ENCODE measurements around the gene RING1. TPM values are rescaled to one million over a fixed set of nuclear protein-coding genes. Genes with fewer than 3 reads are reported as not detected.

The RING1 gene
- total RNA-seq, 2 experiments from 2014 or later: 35.3 to 35.8 TPM

- no peak overlapping the region for H3K4me3 Mint-ChIP-seq
- H3K27ac Mint-ChIP-seq: no peak overlapping the region
- no peaks in the 10 kb centered on the region for H3K27me3 Mint-ChIP-seq
- H3K9me3 Mint-ChIP-seq: peaks cover 16% of the 10 kb centered on the region
- DNase-seq: no peak
- H3K4me1 Mint-ChIP-seq: peaks cover 14% of the 10 kb centered on the region
- peaks cover 16% of the 10 kb centered on the region for H3K36me3 Mint-ChIP-seq
Measured at GRCh38 chr6:33181141-33181540, 27.2 kb upstream of the RING1 start.

DNA sequence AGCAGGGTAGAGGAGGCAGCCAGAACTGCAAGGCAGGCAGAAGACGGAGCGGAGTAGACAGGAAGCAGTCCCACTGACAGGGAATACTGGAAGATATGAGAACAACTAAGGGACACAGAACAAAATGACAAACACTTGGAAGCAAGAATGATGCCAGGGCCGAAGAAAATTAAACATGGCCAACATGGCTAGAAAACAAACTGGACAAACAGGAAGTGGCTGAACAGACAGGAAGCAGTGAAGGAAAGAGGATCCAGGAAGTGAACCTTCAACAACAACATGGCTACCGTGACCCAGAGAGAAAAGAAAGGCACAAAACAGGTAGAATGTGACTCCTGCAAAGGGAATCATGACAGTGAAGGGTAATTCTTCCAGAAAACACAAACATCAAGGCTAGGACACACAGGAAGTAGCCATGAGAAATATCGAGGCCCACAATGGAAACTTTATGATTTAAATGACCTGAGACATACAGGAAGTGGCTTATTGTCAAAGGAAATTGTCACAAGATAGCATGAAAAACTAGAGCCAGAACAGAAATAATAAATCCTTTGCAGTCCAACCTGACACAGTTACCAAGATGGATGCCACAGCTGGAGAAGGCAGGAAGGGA is 25.1 kb upstream of the RING1 start:
- Mint-ChIP-seq H3K4me3 (peak overlapping the region; percentile 65), H3K4me1 (peaks cover 14% of the 10 kb centered on the region), H3K9me3 (peaks cover 16% of the 10 kb centered on the region), H3K27ac (peak overlapping the region; percentile 95), H3K36me3 (peaks cover 16% of the 10 kb centered on the region), H3K27me3 (no peaks in the 10 kb centered on the region)
- no peak for DNase-seq

- Mint-ChIP-seq H3K27ac (no peak overlapping the region), H3K4me1 (peaks cover 14% of the 10 kb centered on the region), H3K36me3 (peaks cover 16% of the 10 kb centered on the region), H3K9me3 (peaks cover 16% of the 10 kb centered on the region), H3K27me3 (no peaks in the 10 kb centered on the region), H3K4me3 (no peak overlapping the region)
- no peak for DNase-seq
Measured at GRCh38 chr6:33185190-33185589, 23.1 kb upstream of the RING1 start.

DNA sequence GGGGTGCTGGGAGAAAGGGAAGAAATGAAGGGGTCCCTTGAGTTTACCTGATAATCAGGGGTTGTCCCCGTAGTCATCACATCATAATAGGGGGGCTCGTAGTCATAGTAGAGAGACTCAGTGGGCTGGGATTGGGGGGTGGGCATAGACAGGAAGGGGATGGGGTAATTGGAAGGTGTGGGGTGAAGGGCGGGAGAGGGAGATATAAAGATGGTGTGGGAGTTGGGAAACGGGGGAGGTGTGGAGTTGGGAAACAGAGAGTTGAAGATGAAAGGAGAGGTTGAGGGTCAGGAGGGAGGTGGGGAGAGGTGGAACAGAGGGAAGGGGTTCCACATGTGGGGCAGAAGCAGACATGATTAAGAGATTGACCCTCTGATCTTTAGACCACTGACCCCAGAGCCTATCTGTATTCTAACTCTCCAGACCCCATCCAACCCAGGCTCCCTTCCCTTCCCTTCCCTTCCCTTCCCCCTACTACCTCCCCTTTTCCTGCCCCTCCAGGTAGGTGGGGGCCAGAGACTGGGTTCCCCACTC is 22.6 kb upstream of the RING1 start:
- peaks cover 16% of the 10 kb centered on the region for H3K9me3 Mint-ChIP-seq
- no peak overlapping the region for H3K27ac Mint-ChIP-seq
- peaks cover 1% of the 10 kb centered on the region for H3K27me3 Mint-ChIP-seq
- H3K4me1 Mint-ChIP-seq: peaks cover 14% of the 10 kb centered on the region
- H3K36me3 Mint-ChIP-seq: peaks cover 16% of the 10 kb centered on the region
- no peak for DNase-seq
- no peak overlapping the region for H3K4me3 Mint-ChIP-seq

GRCh38 chr6:33187809-33188208 is 20.5 kb upstream of the RING1 start:
- H3K36me3 Mint-ChIP-seq: peaks cover 13% of the 10 kb centered on the region

DNA sequence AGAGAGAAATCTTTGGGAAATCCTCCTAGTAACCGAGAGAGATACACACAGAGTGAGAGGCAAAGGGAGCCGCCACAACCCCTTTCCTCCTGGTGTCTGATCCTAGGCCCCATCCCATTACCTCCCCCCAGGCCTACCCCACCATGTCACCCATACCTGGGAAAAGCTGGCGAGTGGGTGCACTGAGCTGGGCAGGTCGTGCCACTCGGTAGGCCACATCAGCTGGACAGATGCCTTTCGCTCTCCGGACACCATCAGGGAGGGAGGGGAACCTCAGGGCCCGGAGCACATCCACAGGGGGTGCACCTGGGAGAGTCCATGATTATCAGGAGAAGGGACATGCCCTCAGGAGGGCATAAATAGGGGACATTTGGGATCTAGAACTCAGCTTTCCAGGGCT is 19.1 kb upstream of the RING1 start:
- H3K4me3 Mint-ChIP-seq: no peak overlapping the region
- H3K9me3 Mint-ChIP-seq: peaks cover 3% of the 10 kb centered on the region
- H3K27ac Mint-ChIP-seq: no peak overlapping the region
- H3K4me1 Mint-ChIP-seq: peaks cover 13% of the 10 kb centered on the region
- H3K36me3 Mint-ChIP-seq: peaks cover under 1% of the 10 kb centered on the region
- DNase-seq: no peak
- peaks cover 11% of the 10 kb centered on the region for H3K27me3 Mint-ChIP-seq

More at GRCh38 chr6:33187809-33188208, 20.5 kb upstream of the RING1 start:
- H3K27me3 Mint-ChIP-seq: peaks cover 11% of the 10 kb centered on the region
- no peak for DNase-seq
- H3K27ac Mint-ChIP-seq: no peak overlapping the region
- no peak overlapping the region for H3K4me3 Mint-ChIP-seq
- peaks cover 13% of the 10 kb centered on the region for H3K9me3 Mint-ChIP-seq
- peaks cover 13% of the 10 kb centered on the region for H3K4me1 Mint-ChIP-seq

GRCh38 chr6:33189625-33190448 is 18.5 kb upstream of the RING1 start:
- H3K4me1 Mint-ChIP-seq: peaks cover 11% of the 10 kb centered on the region
- H3K27me3 Mint-ChIP-seq: peaks cover 11% of the 10 kb centered on the region
- H3K9me3 Mint-ChIP-seq: no peaks in the 10 kb centered on the region

GRCh38 chr6:33190504-33191107 is 17.7 kb upstream of the RING1 start:
- Mint-ChIP-seq H3K27ac (no peak overlapping the region), H3K9me3 (no peaks in the 10 kb centered on the region), H3K27me3 (peaks cover 11% of the 10 kb centered on the region)

More at GRCh38 chr6:33189625-33190448, 18.5 kb upstream of the RING1 start:
- Mint-ChIP-seq H3K27ac (no peak overlapping the region), H3K36me3 (peaks cover under 1% of the 10 kb centered on the region), H3K4me3 (no peak overlapping the region)
- DNase-seq: no peak

DNA sequence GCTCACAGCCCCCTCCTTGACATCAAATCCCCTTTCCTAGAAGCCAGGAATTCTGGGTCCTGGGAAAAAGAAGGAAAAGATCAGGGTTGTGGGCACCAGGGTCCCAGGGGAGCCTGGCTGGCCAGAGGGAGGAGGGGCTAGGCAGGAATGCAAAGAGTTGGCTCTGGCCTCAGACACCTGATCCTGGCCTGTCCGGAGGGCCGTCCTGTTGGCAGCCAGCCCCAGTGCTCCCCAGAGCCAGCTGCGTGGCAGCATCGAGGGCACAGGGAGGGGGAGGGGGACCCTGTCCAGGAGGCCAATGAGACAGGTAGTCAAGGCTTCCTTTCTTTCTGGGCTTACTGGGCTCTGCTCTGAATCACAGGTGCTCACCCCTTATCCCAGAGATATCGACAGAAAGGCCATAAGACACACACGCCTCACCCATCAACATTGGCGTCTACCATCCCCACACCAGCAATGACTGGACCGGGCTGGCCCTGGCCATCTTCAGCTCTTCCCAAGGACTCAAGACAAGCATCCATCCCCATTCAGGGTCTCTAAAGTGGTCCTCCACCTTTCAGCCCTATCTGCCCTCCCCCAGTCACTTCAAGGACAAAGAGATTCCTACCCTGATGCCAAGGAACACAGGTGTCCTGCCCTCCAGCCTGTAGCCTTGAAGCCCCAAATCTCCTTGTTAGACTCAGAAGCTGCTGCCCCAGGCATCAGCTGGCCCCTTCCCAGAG is 16.8 kb upstream of the RING1 start:
- DNase-seq: no peak
- Mint-ChIP-seq H3K36me3 (peaks cover 7% of the 10 kb centered on the region), H3K27me3 (peaks cover 11% of the 10 kb centered on the region), H3K4me3 (no peak overlapping the region), H3K4me1 (peaks cover 13% of the 10 kb centered on the region), H3K27ac (no peak overlapping the region), H3K9me3 (no peaks in the 10 kb centered on the region)

More at GRCh38 chr6:33190504-33191107, 17.7 kb upstream of the RING1 start:
- Mint-ChIP-seq H3K36me3 (peaks cover 4% of the 10 kb centered on the region), H3K4me3 (no peak overlapping the region), H3K4me1 (peaks cover 11% of the 10 kb centered on the region)
- DNase-seq: no peak

DNA sequence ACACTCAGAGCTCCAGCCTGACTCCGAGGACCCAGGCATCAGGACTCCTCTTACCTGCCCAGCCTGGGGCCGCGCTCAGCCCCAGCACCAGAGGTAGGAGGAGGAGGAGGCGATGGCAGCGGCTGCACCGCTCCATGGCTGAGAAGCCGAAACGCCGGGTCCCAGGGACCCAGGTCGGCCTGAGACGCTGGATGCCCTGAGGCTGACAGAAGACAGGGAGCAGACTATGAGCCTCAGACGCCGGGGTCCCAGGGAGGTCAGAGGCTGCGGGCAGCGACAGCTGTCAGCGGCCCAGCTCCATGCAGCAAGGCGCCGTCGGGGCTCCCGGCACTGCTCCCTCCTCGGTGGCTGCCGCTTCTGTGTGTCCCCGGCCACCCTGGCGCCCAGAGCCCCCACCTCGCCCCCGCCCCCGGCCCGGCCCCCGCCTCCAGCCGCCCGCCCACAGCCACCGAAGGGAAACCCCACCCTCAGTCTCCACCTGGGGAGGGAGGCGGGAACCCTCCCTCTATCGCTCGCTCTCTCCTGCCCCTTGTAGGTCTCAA is 16.1 kb upstream of the RING1 start, which contains the start of gene COL11A2:
Gene COL11A2 (minus strand): TSS at position 363 of the 542 bp plus-strand sequence. CDS start 227 bp downstream, at position 136.
- Mint-ChIP-seq H3K4me3 (peak within 1 kb of the TSS; percentile 67), H3K27me3 (peaks cover 11% of the 10 kb centered on the region), H3K36me3 (peaks cover 8% of the 10 kb centered on the region), H3K27ac (no peak within 1 kb of the TSS), H3K4me1 (peaks cover 14% of the 10 kb centered on the region), H3K9me3 (no peaks in the 10 kb centered on the region)
- no peak for DNase-seq

- peaks cover 22% of the 10 kb centered on the region for H3K4me1 Mint-ChIP-seq
- no peaks in the 10 kb centered on the region for H3K9me3 Mint-ChIP-seq
- DNase-seq: no peak
- peak overlapping the region; percentile 67 for H3K4me3 Mint-ChIP-seq
- peaks cover 8% of the 10 kb centered on the region for H3K36me3 Mint-ChIP-seq
- H3K27ac Mint-ChIP-seq: no peak overlapping the region
- peaks cover 11% of the 10 kb centered on the region for H3K27me3 Mint-ChIP-seq
Measured at GRCh38 chr6:33192671-33193602, 15.4 kb upstream of the RING1 start.

GRCh38 chr6:33193619-33194018 is 14.7 kb upstream of the RING1 start:
- Mint-ChIP-seq H3K36me3 (peaks cover 8% of the 10 kb centered on the region), H3K27me3 (peaks cover 11% of the 10 kb centered on the region), H3K4me3 (peak overlapping the region; percentile 24), H3K4me1 (peaks cover 29% of the 10 kb centered on the region), H3K9me3 (no peaks in the 10 kb centered on the region), H3K27ac (no peak overlapping the region)
- no peak for DNase-seq

GRCh38 chr6:33194431-33194979 is 13.8 kb upstream of the RING1 start:
- no peak overlapping the region for H3K27ac Mint-ChIP-seq
- peaks cover 11% of the 10 kb centered on the region for H3K27me3 Mint-ChIP-seq
- peaks cover 11% of the 10 kb centered on the region for H3K36me3 Mint-ChIP-seq
- H3K4me3 Mint-ChIP-seq: no peak overlapping the region
- no peaks in the 10 kb centered on the region for H3K9me3 Mint-ChIP-seq
- peaks cover 36% of the 10 kb centered on the region for H3K4me1 Mint-ChIP-seq
- no peak for DNase-seq
